NT2/D1 (cell line): Measurements from ENCODE around the gene LRRC23.

Source experiments
- SUZ12 ChIP-seq: IDR thresholded peaks from 2 replicates; pipeline ENCODE4 v1.6.1; 2011; ENCODE audit not compliant: insufficient read length, insufficient read depth; ENCODE audit errors: extremely low read depth
- YY1 ChIP-seq: IDR thresholded peaks from 2 replicates; pipeline ENCODE4 v1.6.1; 2011; ENCODE audit not compliant: insufficient read length, insufficient read depth
- ZNF274 ChIP-seq: IDR thresholded peaks from 2 replicates; pipeline ENCODE4 v1.6.1; 2011; ENCODE audit warnings: mild to moderate bottlenecking, low read depth, low read length

GRCh38 chr12:6925540-6926279, 21.1 kb downstream of the LRRC23 start:
- TF ChIP-seq ZNF274 (no peak), YY1 (no peak), SUZ12 (no peak)
